Measurements from ENCODE around the gene ACOT6.

GRCh38 chr14:73619524-73619923 lies 7.2 kb downstream of the ACOT6 start:
- TF ChIP-seq CTCF (IDR thresholded peaks at IDR 0.05) = no peak
- no peak for TF ChIP-seq POLR2AphosphoS5 (IDR thresholded peaks at IDR 0.05; ENCODE audit: low read depth, low read length)

All from Panc1 (cell line).